Brain pericyte (primary cell): ENCODE data around the gene COLGALT1.
A peak's percentile ranks its signal among the peaks of the same experiment; 100 is the strongest.
"Not testable (repeated sequence)": the region's sequence is repeated elsewhere in the genome, so short reads cannot be mapped to it uniquely, and the experiment has no call there.

Experiments
- DNase-seq: peaks from one replicate; pipeline ENCODE4 v3.0.0-alpha.2; 2012; ENCODE audit warnings: low read depth, low spot score

Gene COLGALT1

GRCh38 chr19:17532557-17532956 lies 22.9 kb upstream of the COLGALT1 start:
- DNase-seq = no peak

- DNase-seq = no peak
Measured at GRCh38 chr19:17534767-17535166, 20.7 kb upstream of the COLGALT1 start.

- no peak for DNase-seq
Measured at GRCh38 chr19:17536955-17537354, 18.5 kb upstream of the COLGALT1 start.

- DNase-seq = no peak
Measured at GRCh38 chr19:17538684-17539237, 16.7 kb upstream of the COLGALT1 start.

- peak; percentile 69 for DNase-seq
Measured at GRCh38 chr19:17539238-17540117, 16.0 kb upstream of the COLGALT1 start.

- DNase-seq = no peak
Measured at GRCh38 chr19:17540174-17540573, 15.3 kb upstream of the COLGALT1 start.

GRCh38 chr19:17541184-17541759 lies 14.2 kb upstream of the COLGALT1 start:
- DNase-seq = no peak

- DNase-seq = no peak
Measured at GRCh38 chr19:17542042-17542441, 13.4 kb upstream of the COLGALT1 start.

GRCh38 chr19:17542793-17543582 lies 12.5 kb upstream of the COLGALT1 start:
- DNase-seq = no peak

- DNase-seq = no peak
Measured at GRCh38 chr19:17543986-17544385, 11.5 kb upstream of the COLGALT1 start.

GRCh38 chr19:17544418-17544817 lies 11.0 kb upstream of the COLGALT1 start:
- DNase-seq = no peak

GRCh38 chr19:17548145-17548544 lies 7.3 kb upstream of the COLGALT1 start:
- DNase-seq = no peak

GRCh38 chr19:17549085-17549740 lies 6.2 kb upstream of the COLGALT1 start:
- DNase-seq = no peak

GRCh38 chr19:17550076-17550667 lies 5.3 kb upstream of the COLGALT1 start:
- no peak for DNase-seq

- not testable (repeated sequence) for DNase-seq
Measured at GRCh38 chr19:17552735-17553134, 2.7 kb upstream of the COLGALT1 start.

GRCh38 chr19:17553256-17553655 lies 2.2 kb upstream of the COLGALT1 start:
- peak; percentile 52 for DNase-seq

- no peak for DNase-seq
Measured at GRCh38 chr19:17554968-17555479, 425 bp upstream of the COLGALT1 start.

GRCh38 chr19:17555929-17556813 lies 722 bp downstream of the COLGALT1 start:
- DNase-seq = no peak

- no peak for DNase-seq
Measured at GRCh38 chr19:17556995-17557394, 1.5 kb downstream of the COLGALT1 start.

GRCh38 chr19:17557466-17557865 lies 2.0 kb downstream of the COLGALT1 start:
- DNase-seq = no peak
